GM12891 (cell line): ENCODE data around the gene LDLRAD3.

Source experiments
- DNase-seq: peaks from one replicate; pipeline ENCODE4 v3.0.0; 2011; ENCODE audit warnings: low spot score; ENCODE audit not compliant: insufficient read length
- FAIRE-seq: peaks from 2 replicates; lab custom pipeline; 2011; peaks lifted over from hg19 to GRCh38; lab: Jason Lieb, UNC
- PAX5 ChIP-seq: IDR thresholded peaks from 2 replicates; pipeline ENCODE4 v1.6.1; 2011; ENCODE audit warnings: low read length, moderate library complexity, mild to moderate bottlenecking; ENCODE audit not compliant: insufficient read depth, severe bottlenecking
- POLR2A ChIP-seq: IDR thresholded peaks from 2 replicates; pipeline ENCODE4 v1.6.1; 2011; ENCODE audit warnings: low read depth, low read length, control low read depth
- POLR2AphosphoS5 ChIP-seq: IDR thresholded peaks from 2 replicates; pipeline ENCODE4 v1.6.1; 2011; ENCODE audit warnings: low read depth, low read length, control low read depth
- POU2F2 ChIP-seq: IDR thresholded peaks from 2 replicates; pipeline ENCODE4 v1.6.1; 2011; ENCODE audit warnings: low read depth, mild to moderate bottlenecking, control low read depth, low read length, moderate library complexity
- SPI1 ChIP-seq: IDR thresholded peaks from 2 replicates; pipeline ENCODE4 v1.6.1; 2011; ENCODE audit warnings: low read depth, low read length, control low read depth
- TAF1 ChIP-seq: IDR thresholded peaks from 2 replicates; pipeline ENCODE4 v1.6.1; 2011; ENCODE audit warnings: low read depth, low read length, control low read depth

LDLRAD3 gene

DNA sequence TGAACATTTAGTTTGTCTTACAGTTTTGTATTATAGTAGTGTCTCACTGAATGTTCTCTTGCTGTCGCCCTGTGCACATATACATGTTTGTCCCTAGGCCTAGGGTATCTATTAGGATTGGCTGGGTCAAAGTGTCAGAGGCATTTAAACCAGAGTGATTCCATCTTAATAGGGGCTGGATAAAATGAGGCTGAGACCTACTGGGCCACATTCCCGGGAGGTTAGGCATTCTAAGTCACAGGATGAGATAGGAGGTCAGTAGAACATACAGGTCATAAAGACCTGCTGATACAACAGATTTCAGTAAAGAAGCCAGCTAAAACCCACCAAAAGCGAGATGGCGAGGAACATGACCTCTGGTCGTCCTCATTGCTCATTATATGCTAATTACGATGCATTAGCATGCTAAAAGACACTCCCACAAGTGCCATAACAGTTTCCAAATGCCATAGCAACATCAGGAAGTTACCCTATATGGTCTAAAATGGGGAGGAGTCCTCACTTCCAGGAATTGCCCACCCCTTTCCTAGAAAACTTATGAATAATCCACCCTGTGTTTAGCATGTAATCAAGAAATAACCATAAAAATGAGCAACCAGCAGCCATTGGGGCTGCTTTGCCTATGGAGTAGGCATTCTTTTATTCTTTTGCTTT is 82.6 kb downstream of the LDLRAD3 start:
- no peak for FAIRE-seq
- no peak for TF ChIP-seq SPI1
- TF ChIP-seq POLR2AphosphoS5, result no peak
- no peak for TF ChIP-seq POLR2A
- TF ChIP-seq POU2F2, result no peak
- no peak for TF ChIP-seq PAX5
- TF ChIP-seq TAF1, result no peak
- DNase-seq, result no peak

DNA sequence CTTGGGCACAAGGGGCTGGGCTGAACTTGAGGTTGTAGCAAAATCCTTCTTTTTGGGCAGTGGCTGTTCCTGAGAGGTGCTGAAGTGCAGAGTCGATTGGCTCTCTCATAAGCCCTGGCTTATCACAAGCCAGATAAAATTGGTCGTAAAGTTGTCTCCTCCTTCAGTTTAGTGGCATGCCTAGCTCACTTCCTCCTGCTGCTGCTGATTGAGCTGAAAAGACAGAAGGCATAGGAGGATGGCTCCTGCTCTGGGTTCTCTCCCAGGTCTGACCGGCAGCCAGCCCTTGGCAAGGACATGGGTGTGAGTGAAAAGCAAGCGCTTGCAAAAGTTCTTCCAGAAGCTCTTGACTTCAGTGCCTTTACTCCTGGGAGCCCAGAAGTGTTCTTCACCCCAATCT is 83.9 kb downstream of the LDLRAD3 start:
- TF ChIP-seq POLR2A (no peak), SPI1 (no peak), POU2F2 (no peak), PAX5 (no peak), POLR2AphosphoS5 (no peak), TAF1 (no peak)
- FAIRE-seq (no peak), DNase-seq (no peak)

DNA sequence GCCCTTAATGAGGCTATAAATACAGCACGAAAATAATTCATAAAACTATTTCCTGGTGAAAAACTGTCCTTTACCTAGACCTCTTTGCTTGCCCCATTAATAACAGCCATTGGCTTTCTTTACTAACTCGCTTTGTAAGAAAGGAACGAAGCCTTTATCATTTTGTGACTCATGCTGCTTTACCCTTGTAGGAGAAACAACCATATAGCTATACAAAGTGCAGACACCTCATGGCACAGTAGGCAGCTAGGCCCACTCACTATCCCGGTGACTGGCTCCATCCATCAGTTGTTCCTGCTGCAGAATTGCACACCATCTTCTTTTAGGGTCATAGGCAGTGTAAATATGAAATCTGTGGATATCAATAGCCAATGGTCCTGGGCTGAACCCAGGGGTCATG is 85.8 kb downstream of the LDLRAD3 start:
- TF ChIP-seq POLR2A (no peak), POLR2AphosphoS5 (no peak), PAX5 (no peak), POU2F2 (no peak), SPI1 (no peak), TAF1 (no peak)
- no peak for FAIRE-seq
- DNase-seq, result no peak

DNA sequence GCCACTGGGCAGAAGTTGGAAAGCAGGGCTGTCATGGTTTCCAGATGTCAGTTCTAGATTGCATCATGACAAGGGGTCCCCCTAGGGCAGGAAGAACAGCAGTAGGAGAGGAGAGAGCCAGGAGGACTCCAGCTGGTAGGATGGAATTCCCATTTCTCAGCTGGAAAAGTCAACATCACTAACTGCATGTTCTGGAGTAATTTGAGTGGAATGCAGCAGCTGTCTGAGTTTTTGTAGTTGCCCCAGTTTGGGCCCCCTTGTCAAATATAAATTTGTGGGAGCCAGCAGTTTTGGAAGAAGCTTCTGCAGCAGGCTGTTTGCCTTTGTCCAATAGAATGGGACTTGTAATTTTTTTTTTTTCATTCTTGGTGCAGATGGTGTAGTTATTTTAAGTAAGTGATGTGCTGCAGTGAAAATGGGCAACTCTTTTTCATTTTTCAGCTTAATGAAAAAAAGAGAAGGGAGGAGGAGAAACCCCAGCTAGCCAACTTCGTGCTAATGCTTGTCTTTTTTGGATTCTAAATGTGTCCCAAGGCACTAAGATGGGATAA is 86.9 kb downstream of the LDLRAD3 start:
- no peak for FAIRE-seq
- DNase-seq, result no peak
- TF ChIP-seq PAX5 (no peak), POLR2A (no peak), POU2F2 (no peak), SPI1 (no peak), POLR2AphosphoS5 (no peak), TAF1 (no peak)

DNA sequence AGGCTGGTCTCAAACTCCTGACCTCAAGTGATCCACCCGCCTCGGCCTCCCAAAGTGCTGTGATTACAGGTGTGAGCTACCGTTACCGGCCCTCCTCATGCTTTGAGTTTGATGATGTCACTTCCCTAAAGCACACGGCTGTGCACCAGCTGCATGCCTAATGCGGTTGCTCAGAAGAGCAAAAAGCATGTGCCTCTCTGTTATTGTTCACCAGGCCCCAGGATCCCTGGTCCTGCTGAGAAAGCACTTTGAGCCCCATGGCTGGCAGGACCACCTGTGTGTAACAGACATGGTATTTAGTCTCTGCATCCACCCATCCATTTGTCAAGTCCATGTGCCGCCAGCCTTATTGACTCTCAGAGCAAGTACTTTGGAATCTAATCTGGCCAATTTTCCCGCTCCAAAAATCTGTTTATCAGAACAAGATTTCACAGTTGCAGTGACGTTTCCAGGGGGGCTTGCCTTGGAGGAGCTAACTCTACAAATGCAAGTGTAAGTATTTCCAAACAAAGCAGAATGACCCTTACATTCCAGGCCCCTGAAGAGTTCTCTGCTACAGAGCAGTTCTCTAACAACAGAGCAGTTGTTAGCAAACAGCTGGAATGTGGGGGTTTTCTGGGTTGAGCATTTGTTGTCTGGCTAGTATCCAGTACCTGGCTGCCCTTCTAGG is 89.4 kb downstream of the LDLRAD3 start:
- TF ChIP-seq PAX5 (no peak), POLR2AphosphoS5 (no peak), TAF1 (no peak), POLR2A (no peak), SPI1 (no peak), POU2F2 (no peak)
- DNase-seq (no peak), FAIRE-seq (no peak)

DNA sequence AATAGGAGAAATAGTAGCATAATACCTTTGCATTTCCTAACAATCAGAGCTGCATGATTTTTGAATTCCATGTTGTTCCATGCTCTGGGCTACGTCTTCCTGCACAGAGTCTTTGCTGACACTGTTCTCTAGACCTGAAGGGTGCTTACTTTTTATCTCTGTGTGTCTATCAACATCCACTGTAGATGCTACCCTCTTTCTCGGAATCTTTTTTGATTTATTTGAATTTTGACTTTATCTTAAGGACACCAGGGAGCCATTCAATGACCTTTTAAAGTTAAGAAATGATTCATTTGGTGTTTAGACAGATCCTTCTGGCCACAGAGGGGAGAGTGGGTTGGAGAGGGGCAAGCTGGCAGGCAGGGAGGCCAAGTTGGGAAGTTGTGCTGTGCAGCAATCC is 90.1 kb downstream of the LDLRAD3 start:
- TF ChIP-seq PAX5 (no peak), SPI1 (no peak), TAF1 (no peak), POLR2AphosphoS5 (no peak), POU2F2 (no peak), POLR2A (no peak)
- FAIRE-seq (no peak), DNase-seq (no peak)

DNA sequence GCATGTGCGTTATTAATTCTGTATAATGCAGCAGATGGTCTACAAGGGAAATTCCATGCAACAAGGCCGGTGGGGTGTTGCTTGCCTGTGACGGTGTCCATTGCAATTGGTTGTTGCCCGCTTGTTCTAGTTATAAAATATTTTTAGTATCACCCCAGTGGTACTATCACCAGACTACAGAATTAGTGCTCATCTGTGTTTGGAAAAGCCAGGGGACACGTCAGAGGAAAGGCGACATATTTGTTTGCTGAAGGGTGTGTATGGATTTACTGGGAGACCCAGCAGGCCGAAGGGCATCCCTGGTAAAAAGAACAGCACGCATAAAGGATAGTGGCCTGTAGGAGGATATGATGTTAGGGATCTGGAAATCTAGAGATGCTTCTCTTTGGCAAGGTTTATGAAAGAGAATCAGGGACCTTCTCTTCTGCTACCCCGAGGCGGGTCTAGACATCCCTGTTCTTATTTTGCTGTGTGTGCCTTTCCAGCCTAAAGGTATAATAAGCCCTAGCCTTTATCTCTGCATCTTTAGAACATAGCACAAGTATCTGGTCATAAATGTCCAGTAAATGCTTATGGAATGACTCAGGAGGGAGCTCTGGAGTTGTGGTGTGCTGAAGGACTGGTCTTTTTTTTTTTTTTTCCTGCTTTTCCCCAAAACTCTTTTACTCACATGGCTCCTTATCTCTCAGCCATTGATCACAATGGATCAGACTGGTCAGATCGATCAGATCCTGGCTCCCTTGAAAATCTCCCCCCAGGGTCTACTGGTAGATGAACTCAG is 90.9 kb downstream of the LDLRAD3 start:
- DNase-seq (no peak), FAIRE-seq (no peak)
- TF ChIP-seq POLR2A (no peak), PAX5 (no peak), TAF1 (no peak), POU2F2 (no peak), POLR2AphosphoS5 (no peak), SPI1 (no peak)

DNA sequence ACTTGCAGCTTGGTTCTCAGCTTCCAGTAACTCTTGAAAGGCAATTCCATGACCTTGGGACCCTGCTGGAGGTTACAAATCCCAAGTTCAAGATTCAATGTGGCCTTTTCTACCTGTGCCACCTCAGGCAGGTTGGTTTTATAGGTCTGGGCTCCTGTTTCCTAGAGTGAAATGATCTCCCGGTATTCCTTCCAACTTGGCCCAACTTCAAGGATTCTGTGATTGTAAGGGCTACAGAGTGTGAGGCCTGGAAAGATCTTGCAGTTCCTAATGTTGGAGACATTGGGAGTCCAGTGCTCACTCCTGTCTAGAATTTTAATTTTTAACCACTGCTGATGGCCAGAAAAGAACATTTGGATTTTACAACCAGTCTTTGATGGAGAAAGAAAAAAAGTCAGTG is 91.6 kb downstream of the LDLRAD3 start:
- FAIRE-seq (no peak), DNase-seq (no peak)
- TF ChIP-seq TAF1 (no peak), POLR2AphosphoS5 (no peak), POLR2A (no peak), SPI1 (no peak), POU2F2 (no peak), PAX5 (no peak)

DNA sequence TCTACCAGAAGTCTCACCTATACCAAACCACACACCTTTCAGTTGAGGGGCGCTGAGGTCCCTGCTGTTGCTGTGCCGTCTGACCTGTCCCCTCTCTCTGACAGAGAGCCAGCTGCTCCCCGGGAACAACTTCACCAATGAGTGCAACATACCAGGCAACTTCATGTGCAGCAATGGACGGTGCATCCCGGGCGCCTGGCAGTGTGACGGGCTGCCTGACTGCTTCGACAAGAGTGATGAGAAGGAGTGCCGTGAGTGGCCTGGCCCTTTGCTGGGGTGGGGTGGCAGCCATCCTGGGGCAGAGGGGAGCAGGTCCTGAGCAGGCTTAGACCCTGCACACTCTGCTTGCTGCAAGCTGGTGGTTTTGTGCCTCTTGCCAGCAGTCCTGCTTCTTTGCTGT is 92.1 kb downstream of the LDLRAD3 start:
- no peak for TF ChIP-seq POU2F2
- TF ChIP-seq POLR2AphosphoS5, result no peak
- no peak for TF ChIP-seq SPI1
- TF ChIP-seq PAX5, result no peak
- no peak for TF ChIP-seq POLR2A
- TF ChIP-seq TAF1, result no peak
- DNase-seq (no peak), FAIRE-seq (no peak)
